Middle frontal gyrus (tissue), 1 donor: Measurements from ENCODE around the gene RCSD1.
"Not testable (repeated sequence)": the region's sequence is repeated elsewhere in the genome, so short reads cannot be mapped to it uniquely, and the experiment has no call there.

Experiments used
- DNase-seq: peaks from one replicate; pipeline ENCODE4 v3.0.0-alpha.2; 2015; ENCODE audit warnings: low spot score; ENCODE audit errors: extremely low spot score

RCSD1 gene

DNA sequence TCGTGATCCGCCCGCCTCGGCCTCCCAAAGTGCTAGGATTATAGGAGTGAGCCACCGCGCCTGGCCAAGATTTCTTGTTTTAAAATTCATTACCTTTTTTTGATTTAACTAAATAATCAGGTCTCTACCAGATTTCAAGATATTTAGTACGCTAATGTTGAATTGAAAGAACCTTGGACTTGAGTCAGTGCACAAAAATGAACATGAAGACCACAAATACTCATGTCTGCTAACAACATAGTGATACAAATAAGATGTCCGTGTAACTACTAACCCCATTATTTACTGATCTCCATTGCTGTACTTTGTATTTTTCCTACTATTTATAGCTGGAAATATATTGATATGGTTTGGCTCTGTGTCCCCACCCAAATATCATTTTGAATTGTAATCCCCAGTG lies 108.1 kb downstream of the RCSD1 start:
- DNase-seq = no peak

DNA sequence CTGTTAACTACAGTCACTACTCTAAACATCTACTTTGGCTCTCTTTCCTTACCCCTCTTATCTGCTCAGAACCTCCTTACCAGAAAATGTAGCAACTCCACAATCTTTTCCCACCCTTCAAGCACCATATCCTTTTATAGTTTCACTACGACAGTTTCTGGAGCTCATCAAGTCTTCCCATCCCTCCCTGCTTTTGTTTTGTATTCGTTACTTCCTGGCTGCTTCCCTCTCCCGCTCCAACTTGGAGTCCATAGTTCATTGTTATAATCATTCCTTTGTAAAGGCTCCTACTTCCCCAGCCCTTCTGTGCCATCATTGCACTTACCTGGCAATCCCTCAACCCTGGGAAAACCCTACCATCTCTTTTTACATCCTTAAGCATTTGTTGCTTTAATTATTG lies 109.7 kb downstream of the RCSD1 start:
- no peak for DNase-seq

DNA sequence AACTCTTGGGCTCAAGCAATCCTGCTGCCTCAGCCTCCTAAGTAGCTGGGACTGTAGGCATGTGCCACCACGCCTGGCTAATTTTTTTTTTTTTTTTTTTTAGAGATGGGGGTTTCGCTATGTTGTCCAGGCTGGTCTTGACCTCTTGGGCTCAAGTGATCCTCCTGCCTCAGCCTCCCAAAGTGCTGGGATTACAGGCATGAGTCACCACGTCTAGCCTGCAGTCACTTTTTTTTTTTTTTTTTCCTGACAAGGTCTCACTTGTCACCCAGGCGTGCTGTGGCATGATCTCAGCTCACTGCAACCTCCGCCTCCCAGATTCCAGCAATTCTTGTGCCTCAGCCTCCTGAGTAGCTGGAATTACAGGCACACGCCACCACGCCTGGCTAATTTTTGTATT lies 111.1 kb downstream of the RCSD1 start:
- not testable (repeated sequence) for DNase-seq

DNA sequence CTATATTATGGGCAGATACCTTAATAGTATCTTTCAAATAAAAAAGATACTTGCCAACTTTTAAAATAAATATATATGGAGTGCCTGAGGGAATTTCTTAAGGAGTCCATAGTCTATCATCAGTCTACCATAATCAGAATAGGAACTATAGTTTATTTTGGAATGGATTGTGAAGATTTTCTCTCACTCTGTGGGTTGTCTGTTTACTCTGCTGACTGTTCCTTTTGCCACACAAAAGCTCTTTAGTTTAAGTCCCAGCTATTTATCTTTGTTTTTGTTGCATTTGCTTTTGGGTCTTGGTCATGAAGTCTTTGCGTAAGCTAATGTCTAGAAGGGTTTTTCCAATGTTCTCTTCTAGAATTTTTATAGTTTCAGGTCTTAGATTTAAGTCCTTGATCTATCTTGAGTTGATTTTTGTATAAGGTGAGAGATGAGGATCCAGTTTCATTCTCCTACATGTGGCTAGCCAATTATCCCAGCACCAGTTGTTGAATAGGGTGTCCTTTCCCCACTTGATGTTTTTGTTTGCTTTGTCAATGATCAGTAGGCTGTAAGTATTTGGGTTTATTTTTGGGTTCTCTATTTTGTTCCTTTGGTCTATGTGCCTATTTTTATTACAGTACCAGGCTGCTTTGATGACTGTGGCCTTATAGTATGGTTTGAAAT lies 112.5 kb downstream of the RCSD1 start:
- not testable (repeated sequence) for DNase-seq

DNA sequence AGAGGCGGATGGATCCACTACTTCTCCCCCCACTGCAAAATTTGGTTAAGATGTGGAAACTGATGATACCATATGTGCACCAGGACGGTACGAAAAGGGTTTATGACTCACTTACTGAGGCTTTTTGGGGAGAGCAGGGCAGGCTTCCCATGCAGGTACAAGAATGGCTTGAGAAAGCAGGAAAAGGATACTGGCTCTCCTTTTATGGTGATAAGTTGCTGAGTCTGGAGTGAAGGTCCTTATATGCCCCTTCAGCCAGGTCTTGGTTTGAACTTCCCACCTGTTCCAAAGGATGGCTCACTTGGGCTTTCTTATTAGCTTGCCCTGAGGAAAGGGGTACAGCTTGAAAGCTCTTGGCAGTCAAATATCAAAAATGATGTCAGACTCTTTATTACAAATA lies 114.9 kb downstream of the RCSD1 start:
- DNase-seq = no peak

DNA sequence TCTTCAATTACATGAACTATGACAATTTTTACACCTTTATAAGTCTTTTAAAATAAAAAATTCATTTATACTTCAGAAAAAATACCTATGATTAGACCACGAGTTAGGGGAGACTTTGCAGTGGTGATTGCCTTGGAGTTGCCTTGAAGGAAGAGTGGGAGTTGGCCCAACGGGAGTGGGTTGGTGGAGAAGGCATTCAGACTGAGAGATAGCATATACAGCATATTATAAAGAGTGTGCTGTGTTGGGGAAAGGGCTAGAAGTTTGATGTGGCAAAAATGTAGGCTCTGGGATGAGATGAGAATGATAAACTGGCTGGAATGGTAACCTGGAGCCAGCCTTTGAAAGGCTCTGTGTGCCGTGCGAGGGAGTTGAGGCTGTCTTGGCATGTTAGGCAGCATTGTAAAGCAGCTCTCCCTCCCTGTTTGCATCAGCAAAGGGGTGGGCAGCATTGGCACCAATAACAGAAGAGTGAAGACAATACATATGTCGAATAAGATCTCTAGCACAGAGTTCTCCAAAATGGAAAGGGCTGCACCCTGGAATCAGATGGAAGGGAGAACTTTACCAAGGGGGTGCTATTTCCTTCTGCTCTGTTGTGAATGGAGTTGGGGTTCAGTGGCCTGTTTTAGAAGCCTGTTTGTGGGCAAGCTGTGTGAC lies 116.1 kb downstream of the RCSD1 start:
- DNase-seq = no peak

DNA sequence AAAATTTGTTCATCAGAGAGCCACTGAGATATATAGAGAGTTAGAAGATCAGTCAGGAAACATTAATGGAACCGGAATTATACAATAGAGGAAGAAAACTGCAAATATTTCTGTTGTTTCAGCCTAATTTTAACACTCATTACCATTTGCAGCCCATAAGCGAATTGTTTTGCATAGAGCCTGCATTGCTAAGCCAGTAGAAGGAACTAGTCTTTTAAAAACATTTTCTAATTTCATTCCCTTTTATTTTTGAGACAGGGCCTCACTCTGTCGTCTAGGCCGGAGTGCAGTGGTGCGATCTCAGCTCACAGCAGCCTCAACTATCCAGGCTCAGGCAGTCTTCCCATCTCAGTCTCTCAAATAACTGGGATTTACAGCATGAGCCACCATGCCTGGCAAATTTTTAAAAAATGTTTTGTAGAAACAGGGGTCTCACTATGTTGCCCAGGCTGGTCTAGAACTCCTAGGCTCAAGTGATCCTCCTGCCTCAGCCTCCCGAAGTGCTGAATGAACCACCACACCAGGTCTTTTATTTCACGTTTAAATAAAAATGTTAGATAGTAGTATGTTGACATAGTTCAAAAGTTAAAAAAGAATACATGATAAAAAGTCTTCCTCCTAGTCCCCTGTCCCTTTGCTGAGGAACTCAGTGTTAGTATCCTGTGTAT lies 117.1 kb downstream of the RCSD1 start:
- DNase-seq = no peak

DNA sequence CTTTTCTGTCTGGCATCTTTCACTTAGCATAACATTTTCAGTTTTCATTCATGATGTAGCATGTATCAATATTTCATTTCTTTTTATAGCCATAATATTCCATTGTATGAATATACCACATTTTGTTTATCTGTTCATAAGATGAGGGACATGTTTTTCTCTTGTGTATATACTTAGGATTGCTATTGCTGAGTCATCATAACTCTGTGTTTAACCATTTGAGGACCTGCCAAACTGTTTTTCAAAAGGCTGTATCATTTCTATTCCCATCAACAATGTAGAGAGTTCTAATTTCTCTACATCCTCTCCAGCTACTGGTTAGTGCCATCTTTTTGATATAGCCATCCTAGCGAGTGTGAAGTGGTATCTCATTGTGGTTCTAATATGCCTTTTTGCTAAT lies 118.0 kb downstream of the RCSD1 start:
- DNase-seq = no peak

DNA sequence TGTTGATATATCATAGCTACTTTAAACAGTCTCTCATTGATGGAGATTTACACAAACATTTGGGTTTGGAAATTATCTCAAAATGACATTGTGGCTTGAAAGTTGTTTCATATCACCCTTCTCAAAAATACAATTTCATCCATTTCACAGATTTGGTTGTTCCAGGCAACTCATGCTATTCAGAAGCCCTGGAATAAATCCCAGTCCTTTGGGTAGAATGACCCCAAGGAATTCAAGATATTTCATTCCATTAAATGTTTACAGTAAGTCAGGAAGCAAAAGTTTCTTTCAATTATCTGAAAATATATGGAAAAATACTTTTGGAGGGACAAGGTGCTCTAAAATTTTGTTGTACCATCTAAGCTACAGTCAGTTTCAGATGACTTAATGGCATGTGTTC lies 118.9 kb downstream of the RCSD1 start:
- DNase-seq = no peak

DNA sequence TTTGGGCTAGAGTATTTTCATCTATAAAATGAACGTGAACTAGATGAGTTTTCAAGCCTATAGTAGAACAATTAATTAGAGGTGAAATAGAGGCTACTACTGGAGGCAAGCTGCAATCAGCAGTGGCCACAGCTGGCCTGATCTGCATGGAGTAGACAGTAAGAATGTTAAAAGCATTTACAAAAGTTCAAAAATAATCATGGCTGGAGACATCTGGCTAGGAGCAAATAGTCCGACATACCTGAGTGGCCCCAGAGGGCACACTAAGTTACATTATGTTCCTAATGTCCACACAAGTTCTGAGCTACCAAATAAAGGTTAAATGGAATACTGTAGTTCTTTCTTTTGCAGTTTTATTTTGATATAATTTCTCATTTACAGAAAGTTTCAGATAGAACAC lies 119.7 kb downstream of the RCSD1 start:
- DNase-seq = no peak

DNA sequence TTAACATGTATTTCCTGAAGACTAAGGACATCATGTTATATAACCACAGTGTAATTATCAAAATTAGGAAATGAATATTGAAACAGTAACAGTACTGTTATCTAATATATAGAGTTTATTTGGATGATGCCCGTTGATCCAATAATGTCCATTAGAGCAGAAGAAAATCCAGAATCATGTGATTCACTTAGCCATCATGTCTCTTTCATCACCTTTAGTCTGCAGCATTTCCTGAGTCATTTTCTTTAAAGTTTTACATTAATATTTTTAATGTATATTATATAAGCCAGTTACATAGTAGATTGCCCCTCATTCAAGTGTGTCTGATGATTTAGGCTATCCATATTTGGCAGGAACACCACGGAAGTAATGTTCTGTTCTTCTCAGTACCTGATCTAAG lies 120.6 kb downstream of the RCSD1 start:
- DNase-seq = no peak

DNA sequence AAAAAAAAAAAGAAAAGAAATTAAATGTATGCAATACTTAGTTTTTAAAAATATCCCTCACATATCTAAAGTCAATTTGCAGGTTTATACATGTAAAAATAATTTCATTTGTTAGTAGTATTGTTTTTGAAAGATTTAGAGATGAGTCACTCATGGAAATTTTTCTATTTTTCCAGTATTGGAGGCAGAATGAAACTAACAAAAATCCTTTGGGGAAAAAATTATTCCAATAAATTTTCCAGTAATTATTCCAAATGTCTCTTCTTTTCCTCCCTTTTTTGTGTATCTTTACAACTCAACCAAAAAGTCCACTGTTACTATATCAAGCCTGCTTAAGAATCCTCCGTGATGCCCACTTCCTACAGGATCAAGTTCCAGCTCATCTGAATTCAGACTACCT lies 121.6 kb downstream of the RCSD1 start:
- no peak for DNase-seq

DNA sequence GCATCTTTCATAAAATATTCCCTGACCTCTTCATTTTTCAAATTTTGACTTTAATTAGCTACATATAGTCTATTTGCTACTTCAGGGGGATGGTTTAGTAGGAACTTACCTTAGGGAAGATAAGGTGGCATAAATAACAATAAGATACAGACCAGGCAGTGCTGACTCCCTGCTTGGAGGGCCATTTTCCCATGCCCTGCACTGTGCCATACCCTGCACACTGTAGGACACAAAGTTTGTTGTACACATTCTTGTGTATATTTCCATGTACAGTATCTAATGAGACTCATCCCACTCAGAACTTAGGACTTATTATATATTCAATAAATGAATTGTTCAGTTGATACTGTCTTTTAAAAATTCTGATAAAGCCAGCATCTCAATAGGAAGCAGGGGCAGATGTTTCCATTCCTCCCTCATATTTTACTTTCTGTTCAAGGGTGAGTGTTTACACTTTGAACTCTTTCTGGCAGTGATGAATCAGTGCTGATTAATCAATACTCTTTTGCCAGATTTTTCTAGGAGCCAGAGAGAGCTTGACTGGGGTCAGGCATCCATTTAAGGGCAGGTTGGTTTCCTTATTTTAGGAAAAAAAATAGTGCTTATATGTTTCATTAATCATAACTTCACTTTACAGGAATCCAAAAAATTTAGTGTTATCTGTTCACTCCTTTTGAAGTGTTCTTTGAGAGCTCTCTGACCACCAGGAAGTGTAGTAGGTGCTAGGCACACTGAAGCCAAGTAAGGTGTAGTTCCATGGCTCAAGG lies 122.4 kb downstream of the RCSD1 start:
- DNase-seq = no peak

DNA sequence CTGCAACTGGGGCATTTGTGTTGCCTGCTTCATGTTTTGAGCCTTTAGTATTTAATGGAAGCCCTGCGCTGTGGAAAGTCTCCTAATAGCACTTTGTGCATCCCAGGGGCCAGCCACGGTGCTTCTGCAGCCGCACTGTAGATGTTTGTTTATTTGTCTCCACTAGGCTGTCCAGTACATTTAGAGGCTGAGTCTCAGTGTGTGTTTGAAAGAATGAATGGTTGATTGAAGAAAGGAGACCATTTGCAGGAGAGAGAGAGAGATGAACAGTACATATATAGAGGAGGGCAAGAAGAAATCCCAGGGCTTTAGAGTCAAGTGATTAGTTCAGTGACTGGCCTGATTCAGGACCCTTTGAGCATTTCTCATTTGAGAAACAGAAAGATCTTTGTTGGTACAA lies 125.6 kb downstream of the RCSD1 start:
- no peak for DNase-seq
